Measurements from ENCODE around the gene STARD13. TPM values are rescaled to one million over a fixed set of nuclear protein-coding genes. Genes with fewer than 3 reads are reported as not detected.

The STARD13 gene
- total RNA-seq, 1 experiment from 2014 or later = 2.1 TPM

DNA sequence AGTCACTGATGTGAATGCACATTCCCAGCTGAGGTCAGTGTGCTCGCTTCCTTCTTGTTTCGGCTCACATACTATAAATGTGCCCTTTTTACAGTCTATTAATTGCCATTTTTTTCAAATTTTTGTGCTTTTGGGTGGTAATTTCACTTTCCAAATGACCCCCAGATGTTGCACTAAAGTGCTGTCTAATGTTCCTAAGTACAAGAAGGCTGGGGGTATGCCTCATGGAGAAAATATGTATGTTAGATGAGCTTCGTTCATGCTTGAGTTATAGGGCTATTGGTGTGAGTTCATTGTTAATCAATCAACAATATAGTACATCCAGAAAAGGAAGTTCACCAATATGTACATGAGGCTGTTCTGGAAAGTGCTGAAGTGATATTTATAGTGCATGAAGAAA lies 184.7 kb downstream of the STARD13 start:
- H2AFZ ChIP-seq (ENCODE audit: low read length) = no peak overlapping the region
- Mint-ChIP-seq H3K4me1 (peaks cover 4 to 6% of the 10 kb centered on the region in 2 experiments; a peak in 3 of 4 replicates), H3K4me3 (no peak overlapping the region), H3K36me3 (ENCODE audit: insufficient read depth in 1 of 3, low read depth in 3 of 3) (peaks cover 0 to under 1% (median 0%) of the 10 kb centered on the region in 3 experiments; a peak in 2 of 7 replicates), H3K27me3 (ENCODE audit: low read depth) (no peaks in the 10 kb centered on the region), H3K9me3 (no peaks in the 10 kb centered on the region), H3K27ac (no peak overlapping the region)
- H2BK15ac ChIP-seq (ENCODE audit: low read depth, low read length) = no peak overlapping the region
- no peak overlapping the region for H2BK120ac ChIP-seq (ENCODE audit: low read depth, low read length, poor library complexity, severe bottlenecking)
- no peak overlapping the region for H4K91ac ChIP-seq (ENCODE audit: insufficient read length, low read depth, low read length)
- H3K14ac ChIP-seq (ENCODE audit: insufficient read depth, low read length) = no peak overlapping the region
- H3K23ac ChIP-seq (ENCODE audit: insufficient read length, low read depth, low read length) = no peak overlapping the region
- H3K79me2 ChIP-seq (ENCODE audit: insufficient read depth, low read length) = no peaks in the 10 kb centered on the region
- no peak overlapping the region for H4K5ac ChIP-seq (ENCODE audit: insufficient read length, low read depth, low read length)
- no peak overlapping the region for H3K18ac ChIP-seq (ENCODE audit: insufficient read length, low read depth, low read length)
- no peak for DNase-seq
- WGBS (ENCODE audit: extremely low coverage, insufficient read length, low lambda C conversion rate) = no CpG with 5 or more reads among the region's 3 CpGs
- no peaks in the 10 kb centered on the region for H3K9me3 ChIP-seq (ENCODE audit: control insufficient read depth, low read depth, low read length)
- H2BK5ac ChIP-seq (ENCODE audit: insufficient read length, low read length) = no peak overlapping the region
- no peak overlapping the region for H2AK5ac ChIP-seq (ENCODE audit: insufficient read length, low read length)
- TF ChIP-seq, protein P1, sequence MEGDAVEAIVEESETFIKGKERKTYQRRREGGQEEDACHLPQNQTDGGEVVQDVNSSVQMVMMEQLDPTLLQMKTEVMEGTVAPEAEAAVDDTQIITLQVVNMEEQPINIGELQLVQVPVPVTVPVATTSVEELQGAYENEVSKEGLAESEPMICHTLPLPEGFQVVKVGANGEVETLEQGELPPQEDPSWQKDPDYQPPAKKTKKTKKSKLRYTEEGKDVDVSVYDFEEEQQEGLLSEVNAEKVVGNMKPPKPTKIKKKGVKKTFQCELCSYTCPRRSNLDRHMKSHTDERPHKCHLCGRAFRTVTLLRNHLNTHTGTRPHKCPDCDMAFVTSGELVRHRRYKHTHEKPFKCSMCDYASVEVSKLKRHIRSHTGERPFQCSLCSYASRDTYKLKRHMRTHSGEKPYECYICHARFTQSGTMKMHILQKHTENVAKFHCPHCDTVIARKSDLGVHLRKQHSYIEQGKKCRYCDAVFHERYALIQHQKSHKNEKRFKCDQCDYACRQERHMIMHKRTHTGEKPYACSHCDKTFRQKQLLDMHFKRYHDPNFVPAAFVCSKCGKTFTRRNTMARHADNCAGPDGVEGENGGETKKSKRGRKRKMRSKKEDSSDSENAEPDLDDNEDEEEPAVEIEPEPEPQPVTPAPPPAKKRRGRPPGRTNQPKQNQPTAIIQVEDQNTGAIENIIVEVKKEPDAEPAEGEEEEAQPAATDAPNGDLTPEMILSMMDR (conservative IDR thresholded peaks at IDR 0.05) = no peak
- H4K8ac ChIP-seq (replicated peaks; ENCODE audit: insufficient read length, low read depth, low read length) = no peak overlapping the region
- no peak overlapping the region for H2BK12ac ChIP-seq (ENCODE audit: insufficient read length, low read depth, low read length)
- no peaks in the 10 kb centered on the region for H3K4me1 ChIP-seq (ENCODE audit: insufficient read depth, low read length)
- H3K4me2 ChIP-seq (ENCODE audit: insufficient read depth, insufficient read length, low read length) = no peak overlapping the region
- H2BK20ac ChIP-seq (ENCODE audit: low read depth, low read length, poor library complexity, severe bottlenecking) = no peak overlapping the region
- no peak overlapping the region for H3K56ac ChIP-seq (ENCODE audit: insufficient read length, low read depth, low read length)
- no peak overlapping the region for H3K4ac ChIP-seq (ENCODE audit: low read depth, low read length)
- no peak overlapping the region for H3K27ac ChIP-seq (ENCODE audit: insufficient read length, low read depth, low read length)
- H3K79me1 ChIP-seq (ENCODE audit: insufficient read depth, low read depth, low read length, poor library complexity, severe bottlenecking) = no peaks in the 10 kb centered on the region
- no peaks in the 10 kb centered on the region for H3K23me2 ChIP-seq (ENCODE audit: insufficient read length, low read depth, low read length, poor library complexity, severe bottlenecking)
- H3K9ac ChIP-seq (ENCODE audit: extremely low read depth, insufficient read length, low read length) = no peak overlapping the region
- no peak overlapping the region for H3T11ph ChIP-seq (ENCODE audit: low read length)
- H4K20me1 ChIP-seq (ENCODE audit: control insufficient read depth, insufficient read depth, insufficient read length) = no peaks in the 10 kb centered on the region
- no peaks in the 10 kb centered on the region for H3K27me3 ChIP-seq (ENCODE audit: insufficient read depth, low read length)

Data from H9 (cell line).